ENCODE measurements around the gene YBX3.

The YBX3 gene

GRCh38 chr12:10721651-10722501 lies 1.2 kb downstream of the YBX3 start:
- peak; percentile 88 for DNase-seq

DNA sequence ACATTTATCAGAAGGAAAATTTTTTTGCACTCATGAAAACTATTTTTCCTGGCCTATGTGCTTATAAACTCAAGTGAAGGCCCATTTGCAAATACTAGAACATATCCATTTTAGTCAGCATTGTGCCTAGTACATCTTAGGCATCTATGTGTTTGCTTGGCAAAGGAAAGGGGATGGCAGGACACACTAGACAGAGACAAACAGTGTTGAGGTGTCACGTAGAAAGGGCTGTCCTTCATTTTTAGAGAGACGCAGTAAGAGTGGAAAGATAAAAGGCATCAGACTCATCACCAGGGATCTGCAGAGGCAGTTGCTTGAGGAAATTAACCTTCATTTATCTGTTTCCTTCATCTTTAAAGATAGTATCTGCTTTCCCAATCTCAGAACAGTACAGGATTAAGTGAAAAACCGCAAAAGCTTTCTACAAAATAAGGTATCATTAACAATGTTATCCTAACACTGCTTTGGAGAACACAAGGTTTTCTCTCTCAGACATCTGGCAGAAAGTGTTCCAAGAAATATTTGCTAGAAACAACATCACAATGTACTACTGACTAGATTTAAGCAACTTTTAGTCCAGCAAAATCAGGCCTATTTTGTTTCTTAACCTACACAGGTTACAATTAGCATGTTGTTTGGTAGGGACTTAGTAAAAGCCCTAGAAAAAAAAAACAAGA lies 2.0 kb downstream of the YBX3 start:
- DNase-seq, result no peak

DNA sequence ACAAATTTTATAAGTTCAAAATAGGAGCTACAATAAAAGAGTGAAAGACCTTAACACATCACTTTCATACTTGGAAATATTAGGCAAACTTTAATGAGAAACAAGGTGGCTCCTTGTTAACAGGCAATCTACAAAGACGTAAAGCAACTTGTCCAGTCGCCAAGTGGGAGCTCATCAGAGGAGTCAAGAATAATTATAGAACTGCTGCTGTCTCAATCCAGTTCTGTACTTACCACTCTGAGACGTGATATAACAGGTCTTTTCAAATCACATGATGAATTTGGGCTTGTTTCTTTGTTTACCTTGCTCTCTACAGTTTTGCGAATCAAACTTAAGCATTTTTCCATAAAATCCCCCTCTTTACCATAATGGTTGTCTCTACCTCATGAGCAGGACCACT lies 3.6 kb downstream of the YBX3 start:
- no peak for DNase-seq

GRCh38 chr12:10718279-10718821 lies 4.8 kb downstream of the YBX3 start:
- no peak for DNase-seq

DNA sequence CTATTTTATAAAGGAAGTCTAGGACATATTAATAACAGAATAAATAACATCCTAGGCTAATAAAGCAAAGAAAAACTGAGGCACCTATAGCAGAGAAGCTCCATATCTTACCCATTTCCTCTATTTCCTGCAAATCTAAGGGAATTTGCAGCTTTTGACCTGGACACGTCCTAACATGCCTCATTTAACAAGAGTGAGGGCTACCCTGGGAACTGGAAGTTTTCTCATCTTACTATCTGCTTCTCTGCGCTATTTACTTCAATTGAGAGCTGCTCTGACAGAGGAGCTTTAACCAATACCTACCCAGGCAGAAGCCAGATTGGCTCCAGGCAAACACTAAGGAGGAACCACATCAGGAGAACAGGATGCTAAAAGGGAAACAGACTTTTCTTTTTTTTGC lies 5.7 kb downstream of the YBX3 start:
- no peak for DNase-seq

- DNase-seq, result no peak
Observed at GRCh38 chr12:10716704-10717315, 6.3 kb downstream of the YBX3 start.

GRCh38 chr12:10716277-10716676 lies 6.8 kb downstream of the YBX3 start:
- DNase-seq, result no peak

- DNase-seq, result peak; percentile 44
Observed at GRCh38 chr12:10715491-10715890, 7.6 kb downstream of the YBX3 start.

DNA sequence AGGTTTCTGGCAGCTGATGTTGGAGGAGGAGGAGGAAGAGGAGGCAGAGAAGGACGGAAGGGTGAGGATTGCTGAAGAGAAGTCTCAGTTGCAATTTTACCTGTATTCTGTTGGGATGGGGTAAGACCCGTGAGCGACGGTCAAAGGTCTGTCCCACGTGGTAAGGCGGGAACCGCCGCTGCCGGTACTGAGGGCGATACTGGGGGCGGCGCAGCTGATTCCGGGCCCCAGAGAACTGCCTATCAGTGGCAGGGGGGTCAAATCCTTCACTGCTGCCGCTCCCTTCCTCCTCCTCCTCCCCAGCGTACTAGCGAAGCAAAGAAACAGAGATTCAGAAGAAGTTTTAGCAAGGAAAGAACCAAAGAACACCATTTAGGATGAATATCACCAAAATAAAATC lies 13.3 kb downstream of the YBX3 start:
- no peak for DNase-seq

DNA sequence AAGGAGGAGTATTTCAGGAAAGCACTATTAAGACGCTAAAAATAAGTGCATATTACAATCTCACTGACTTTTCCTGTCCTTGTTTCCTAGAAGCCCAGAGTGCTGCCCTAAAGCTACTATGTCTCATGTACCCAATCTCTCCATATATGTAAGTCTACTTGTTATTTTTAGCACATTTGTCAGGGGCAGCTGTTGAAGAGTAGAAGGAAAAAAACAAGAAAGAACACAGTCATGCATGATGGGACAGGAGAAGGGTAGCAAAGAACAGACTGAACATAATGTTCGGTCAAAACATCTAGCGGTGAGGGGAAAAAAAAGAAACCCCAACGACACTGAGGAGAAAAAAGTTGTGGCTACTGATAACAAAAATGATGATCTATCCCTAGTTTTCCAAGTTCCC lies 14.3 kb downstream of the YBX3 start:
- DNase-seq, result no peak

GRCh38 chr12:10705655-10706054 lies 17.5 kb downstream of the YBX3 start:
- no peak for DNase-seq

GRCh38 chr12:10701843-10702242 lies 21.3 kb downstream of the YBX3 start:
- no peak for DNase-seq

GRCh38 chr12:10701131-10701681 lies 21.9 kb downstream of the YBX3 start:
- peak; percentile 23 for DNase-seq

DNA sequence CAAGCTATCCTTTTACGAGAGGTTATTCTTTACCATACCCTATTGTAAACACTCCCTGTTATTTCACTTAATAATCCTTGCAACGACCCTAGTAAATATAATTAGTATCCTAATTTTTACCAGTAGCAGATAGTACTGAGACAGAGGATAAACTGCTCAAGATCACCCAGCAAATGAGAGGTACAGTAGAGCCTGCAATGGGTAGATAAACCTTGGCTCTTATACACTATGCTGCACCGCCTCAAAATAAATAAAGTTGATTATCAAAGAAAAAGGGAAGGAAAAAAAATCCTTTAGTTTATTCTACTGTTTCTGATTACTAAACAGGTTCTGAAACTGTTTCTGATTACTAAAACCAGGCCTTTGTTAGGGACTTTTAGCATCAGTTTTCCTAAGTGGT lies 22.5 kb downstream of the YBX3 start:
- DNase-seq, result no peak

DNA sequence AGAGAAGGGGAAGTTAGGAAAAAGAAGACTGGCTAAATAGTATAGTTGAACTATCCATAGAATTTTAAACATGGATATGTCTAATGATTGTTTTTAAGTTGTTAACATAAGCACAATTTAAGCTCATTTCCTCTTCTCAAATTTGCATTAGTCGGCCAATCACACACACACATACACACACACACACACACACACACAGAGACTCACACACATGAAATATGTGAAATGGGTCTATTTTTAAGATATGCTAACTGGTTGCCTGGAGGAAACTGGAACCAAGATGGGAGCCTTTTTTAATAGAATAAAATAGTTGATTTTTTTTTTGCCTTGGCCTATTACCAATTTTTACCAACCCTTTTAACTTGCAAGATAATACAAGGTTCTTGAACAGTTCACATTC lies 25.3 kb downstream of the YBX3 start:
- no peak for DNase-seq

DNA sequence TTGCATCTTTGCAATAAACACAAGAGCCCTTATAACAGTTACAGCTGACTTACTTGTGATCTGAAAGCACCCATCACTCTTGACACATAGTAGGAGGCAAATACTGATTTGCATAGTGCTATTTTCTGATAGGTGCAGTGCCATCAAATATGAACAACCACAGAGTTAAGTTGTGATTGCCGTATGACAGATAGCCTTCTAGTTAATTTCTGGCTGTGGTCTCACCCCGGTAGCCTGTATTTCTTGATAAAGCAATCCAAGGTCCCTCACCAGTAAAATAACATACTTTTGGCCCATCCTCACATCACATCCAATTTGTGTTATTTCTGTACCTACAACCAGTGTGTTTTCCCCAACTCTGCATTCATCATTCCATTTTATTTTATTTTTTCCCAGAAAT lies 26.0 kb downstream of the YBX3 start:
- no peak for DNase-seq

GRCh38 chr12:10690906-10691305 lies 32.2 kb downstream of the YBX3 start:
- DNase-seq, result no peak

GRCh38 chr12:10689146-10689545 lies 34.0 kb downstream of the YBX3 start:
- no peak for DNase-seq

- DNase-seq, result no peak
Observed at GRCh38 chr12:10688042-10688441, 35.1 kb downstream of the YBX3 start.

GRCh38 chr12:10673659-10674384 lies 49.3 kb downstream of the YBX3 start, which contains the start of gene STYK1:
Gene STYK1 (minus strand): TSS chr12:10674052. CDS start chr12:10634618, 39,434 bp downstream.
- peak; percentile 85 for DNase-seq

- DNase-seq, result peak; percentile 61
Observed at GRCh38 chr12:10672231-10672868, 50.8 kb downstream of the YBX3 start.

- no peak for DNase-seq
Observed at GRCh38 chr12:10669533-10669932, 53.6 kb downstream of the YBX3 start.

Data from CD4-positive, alpha-beta T cell treated with Interleukin-17A for 1 hour (primary cell).